ENCODE results near the gene FOXO6.

GRCh38 chr1:41319807-41320711, 41.2 kb upstream of the FOXO6 start:
- TF ChIP-seq EZH2 (IDR thresholded peaks at IDR 0.05; ENCODE audit: insufficient read depth, poor library complexity, severe bottlenecking), result no peak
- TF ChIP-seq EZH2phosphoT487 (IDR thresholded peaks at IDR 0.05; ENCODE audit: insufficient read depth, low read depth), result no peak
